NCI-H82 treated with DMSO at 0.1 percent for 48 hours (cell line): ENCODE data around the gene PPP1R12A.
A peak's percentile ranks its signal among the peaks of the same experiment; 100 is the strongest.

Source experiments
- DNase-seq: peaks from one replicate; lab custom pipeline; 2025; ENCODE audit not compliant: unreplicated experiment; lab: John Stamatoyannopoulos, UW

The PPP1R12A gene

GRCh38 chr12:79935624-79936345 is 888 bp upstream of the PPP1R12A start:
- peak; percentile 49 for DNase-seq

DNA sequence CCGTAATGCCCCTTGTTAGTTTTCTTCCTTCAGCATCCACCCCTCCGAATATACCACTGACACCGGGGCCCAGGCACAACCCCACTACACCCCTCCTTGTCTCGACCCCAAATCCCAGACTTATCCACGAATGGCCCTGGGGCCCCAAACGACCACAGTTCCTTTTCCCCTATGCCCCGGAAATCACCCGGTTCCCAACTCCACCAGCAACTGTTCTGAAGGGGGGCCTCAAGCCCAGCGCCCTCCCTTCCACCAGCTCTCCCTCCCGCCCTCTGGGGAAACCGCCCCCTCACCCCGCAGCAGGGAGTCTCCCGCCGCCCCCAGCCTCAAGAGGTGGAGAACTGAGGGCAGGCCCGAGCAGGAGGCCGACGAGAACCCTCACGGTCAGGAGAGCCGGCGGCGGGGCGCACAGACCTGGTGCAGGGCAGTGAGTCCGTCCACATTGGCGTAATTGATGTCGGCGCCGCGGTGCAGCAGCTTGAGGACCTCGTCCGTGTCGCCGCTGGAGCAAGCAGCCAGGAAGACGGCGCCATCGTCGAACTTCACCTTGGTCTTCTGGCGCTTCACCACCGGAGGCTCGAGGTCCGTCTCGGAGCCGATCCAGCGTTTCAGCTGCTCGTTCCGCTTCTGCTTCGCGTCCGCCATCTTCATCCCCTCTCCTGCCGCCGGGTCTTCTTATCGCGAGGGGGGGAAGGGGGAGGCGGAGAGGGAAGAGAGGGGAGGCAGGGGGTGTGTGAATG is 446 bp downstream of the PPP1R12A start:
- DNase-seq = peak; percentile 25

- DNase-seq = no peak
These were observed 1.2 kb downstream of the PPP1R12A start for GRCh38 chr12:79933532-79934264.

- no peak for DNase-seq
These were observed 1.9 kb downstream of the PPP1R12A start for GRCh38 chr12:79933043-79933442.

- no peak for DNase-seq
These were observed 2.5 kb downstream of the PPP1R12A start for GRCh38 chr12:79932357-79932756.

GRCh38 chr12:79929065-79929464 is 5.8 kb downstream of the PPP1R12A start:
- no peak for DNase-seq

DNA sequence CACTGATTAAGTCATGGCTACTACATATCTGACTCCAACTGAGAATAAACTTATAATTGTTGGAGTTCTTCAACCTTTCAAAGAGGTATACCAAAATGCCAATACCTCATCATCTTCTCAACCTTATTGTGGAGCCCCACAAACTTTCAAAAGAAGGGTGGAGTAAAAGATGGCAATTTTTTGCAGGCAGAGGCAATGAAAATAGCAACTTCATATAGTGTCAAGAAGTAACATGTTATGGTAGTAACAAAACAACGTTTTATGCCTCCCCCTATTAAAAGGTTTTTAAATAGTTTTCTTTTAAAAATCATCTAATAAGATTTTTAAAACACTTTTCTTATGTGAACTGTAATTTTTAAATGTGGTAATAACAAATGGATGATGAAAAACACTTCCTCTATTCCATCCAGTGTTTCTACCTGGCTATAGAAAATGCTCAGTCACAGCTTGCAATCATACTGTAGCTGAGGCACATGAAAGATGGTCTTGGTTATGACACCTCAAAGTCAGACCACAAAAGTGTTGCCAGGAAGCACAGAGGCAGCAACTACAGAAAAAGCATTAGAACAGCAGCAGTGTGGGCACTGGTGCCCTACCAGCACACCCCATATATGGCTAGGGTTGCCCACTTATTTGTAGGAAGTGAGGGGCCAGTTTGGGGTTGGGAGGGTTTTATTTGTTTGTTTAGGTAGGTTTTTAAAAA is 7.0 kb downstream of the PPP1R12A start:
- DNase-seq = no peak

GRCh38 chr12:79926951-79927350 is 7.9 kb downstream of the PPP1R12A start:
- no peak for DNase-seq

GRCh38 chr12:79925492-79925891 is 9.4 kb downstream of the PPP1R12A start:
- DNase-seq = no peak

DNA sequence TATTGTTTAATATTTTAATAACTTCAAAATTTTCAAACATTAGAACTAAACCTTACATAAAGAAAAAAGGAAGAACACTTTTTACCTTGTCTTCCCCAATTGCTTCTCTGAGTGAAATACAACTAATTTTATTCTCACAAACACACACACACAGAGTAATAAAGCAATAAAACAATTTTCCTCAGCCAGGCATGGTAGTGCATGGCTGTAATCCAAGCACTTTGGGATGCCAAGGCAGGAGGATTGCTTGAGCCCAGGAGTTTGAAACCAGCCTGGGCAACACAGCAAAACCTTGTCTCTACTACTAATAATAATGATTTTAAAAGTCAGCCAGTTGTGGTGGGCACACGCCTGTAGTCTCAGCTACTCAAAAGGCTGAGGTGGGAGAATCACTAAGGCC is 13.1 kb downstream of the PPP1R12A start:
- DNase-seq = no peak

DNA sequence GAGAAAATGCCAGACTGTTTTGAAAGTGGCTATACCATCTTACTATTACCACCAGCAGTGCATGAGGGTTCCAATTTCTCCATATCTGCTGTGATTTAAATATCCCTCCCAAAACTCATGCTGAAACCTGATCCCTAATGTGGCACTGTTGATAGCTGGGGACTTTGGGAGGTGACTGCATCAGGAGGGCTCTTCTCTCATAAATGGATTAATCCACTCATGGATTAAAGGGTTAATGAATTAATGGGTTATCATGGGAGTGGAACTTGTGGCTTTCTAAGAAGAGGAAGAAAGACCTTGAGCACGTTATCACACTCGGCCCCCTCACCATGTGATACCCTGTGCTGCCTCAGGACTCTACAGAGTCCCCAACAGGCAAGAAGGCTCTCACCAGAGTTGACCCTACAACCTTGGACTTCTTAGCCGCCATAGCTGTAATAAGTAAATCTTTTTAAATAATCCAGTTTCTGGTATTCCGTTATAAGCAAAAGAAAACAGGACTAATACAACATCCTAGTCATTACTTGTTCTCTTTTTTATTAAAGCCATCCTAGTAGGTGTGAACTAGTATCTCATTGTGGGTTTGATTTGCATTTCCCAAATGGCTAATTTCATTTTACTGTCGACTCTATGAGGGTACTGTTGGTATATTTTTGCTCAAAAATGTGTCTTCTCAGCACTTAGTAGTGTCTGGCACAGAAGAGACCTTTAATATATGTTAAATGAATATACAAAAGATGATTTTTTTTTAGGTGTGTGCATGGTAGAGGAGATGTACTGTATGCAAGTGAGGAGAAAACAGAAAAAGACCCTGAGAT is 14.3 kb downstream of the PPP1R12A start:
- DNase-seq = peak; percentile 97

DNA sequence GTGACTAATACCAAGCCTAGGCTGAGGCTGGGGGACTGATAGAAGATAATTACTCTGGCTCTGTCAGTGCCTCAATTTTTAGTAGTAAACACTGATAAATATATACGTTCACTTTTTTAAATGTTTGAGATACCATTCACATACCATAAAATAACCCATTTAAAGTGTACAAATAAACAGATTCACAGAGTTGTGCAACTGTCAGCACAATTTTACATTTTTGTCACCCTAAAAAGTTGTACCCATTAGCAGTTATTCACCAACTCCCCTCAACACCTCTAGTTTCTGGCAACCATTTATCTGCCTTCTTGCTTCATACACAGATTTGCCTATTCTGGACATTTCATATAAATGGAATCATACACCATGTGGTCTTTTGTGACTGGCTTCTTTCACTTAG is 15.1 kb downstream of the PPP1R12A start:
- no peak for DNase-seq

- no peak for DNase-seq
These were observed 18.1 kb downstream of the PPP1R12A start for GRCh38 chr12:79916826-79917225.

- DNase-seq = peak; percentile 97
These were observed 22.8 kb downstream of the PPP1R12A start for GRCh38 chr12:79911889-79912656.

- no peak for DNase-seq
These were observed 26.5 kb downstream of the PPP1R12A start for GRCh38 chr12:79908366-79908765.

GRCh38 chr12:79901506-79901905 is 33.4 kb downstream of the PPP1R12A start:
- DNase-seq = no peak

DNA sequence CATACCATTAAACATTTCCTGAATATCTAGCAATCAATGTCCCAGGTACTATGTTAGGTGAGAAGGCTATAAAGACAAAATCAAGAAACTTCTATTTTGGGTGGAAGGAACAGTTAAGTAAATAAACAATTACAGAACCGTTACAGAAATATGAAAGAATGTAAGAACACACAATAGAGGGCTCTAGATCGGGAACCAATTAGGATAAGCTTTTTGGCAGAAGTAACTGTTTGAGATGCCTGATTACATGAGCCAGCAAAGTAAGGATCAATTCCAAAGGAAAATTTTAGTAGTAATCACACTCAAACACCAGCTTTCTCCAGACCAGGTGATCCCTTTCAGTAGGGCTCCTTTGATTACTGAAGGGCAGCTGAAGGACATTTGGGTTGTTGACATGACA is 33.9 kb downstream of the PPP1R12A start:
- no peak for DNase-seq

DNA sequence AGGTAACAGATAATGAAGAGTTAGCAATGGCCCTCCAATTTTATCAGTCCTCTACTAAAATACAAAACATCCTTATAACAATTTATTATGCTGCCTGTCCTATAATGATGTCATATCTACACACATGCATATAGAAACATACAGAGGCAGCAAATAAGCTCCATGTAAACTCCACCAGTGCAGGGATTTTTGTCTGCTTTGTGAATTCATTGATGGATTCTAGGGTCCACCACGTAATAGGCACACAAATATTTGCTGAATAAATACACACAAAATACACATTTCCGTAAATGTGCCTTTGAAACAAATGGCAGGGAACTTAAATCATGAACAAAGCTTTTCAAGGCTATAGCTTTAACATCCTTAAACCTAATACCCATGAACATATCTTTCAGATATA is 34.7 kb downstream of the PPP1R12A start:
- no peak for DNase-seq

- no peak for DNase-seq
These were observed 37.3 kb downstream of the PPP1R12A start for GRCh38 chr12:79897617-79898016.

GRCh38 chr12:79895804-79896203 is 39.1 kb downstream of the PPP1R12A start:
- no peak for DNase-seq
